ENCODE results near the gene ST7L.

DNA sequence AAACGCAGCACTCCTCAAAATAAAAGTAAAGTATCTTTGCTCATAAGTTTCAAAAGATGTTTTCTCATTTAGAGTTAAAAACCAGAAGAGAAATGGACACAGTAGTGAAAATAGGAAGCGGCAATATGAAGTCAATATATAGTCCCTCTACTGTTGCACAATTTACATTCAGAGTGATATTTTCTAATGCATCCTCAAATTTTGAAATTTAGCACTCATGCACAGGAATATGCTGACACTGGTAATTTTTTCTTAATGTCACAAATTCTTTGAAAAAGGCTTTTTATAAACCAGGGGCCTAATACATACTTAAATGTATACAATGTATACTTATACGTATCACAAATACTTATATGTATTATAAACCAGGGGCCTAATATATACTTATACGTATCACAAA, 19.5 kb downstream of the ST7L start:
- TF ChIP-seq, protein P1, sequence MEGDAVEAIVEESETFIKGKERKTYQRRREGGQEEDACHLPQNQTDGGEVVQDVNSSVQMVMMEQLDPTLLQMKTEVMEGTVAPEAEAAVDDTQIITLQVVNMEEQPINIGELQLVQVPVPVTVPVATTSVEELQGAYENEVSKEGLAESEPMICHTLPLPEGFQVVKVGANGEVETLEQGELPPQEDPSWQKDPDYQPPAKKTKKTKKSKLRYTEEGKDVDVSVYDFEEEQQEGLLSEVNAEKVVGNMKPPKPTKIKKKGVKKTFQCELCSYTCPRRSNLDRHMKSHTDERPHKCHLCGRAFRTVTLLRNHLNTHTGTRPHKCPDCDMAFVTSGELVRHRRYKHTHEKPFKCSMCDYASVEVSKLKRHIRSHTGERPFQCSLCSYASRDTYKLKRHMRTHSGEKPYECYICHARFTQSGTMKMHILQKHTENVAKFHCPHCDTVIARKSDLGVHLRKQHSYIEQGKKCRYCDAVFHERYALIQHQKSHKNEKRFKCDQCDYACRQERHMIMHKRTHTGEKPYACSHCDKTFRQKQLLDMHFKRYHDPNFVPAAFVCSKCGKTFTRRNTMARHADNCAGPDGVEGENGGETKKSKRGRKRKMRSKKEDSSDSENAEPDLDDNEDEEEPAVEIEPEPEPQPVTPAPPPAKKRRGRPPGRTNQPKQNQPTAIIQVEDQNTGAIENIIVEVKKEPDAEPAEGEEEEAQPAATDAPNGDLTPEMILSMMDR (IDR thresholded peaks at IDR 0.05) = no peak
- no peak for TF ChIP-seq POLR2A (IDR thresholded peaks at IDR 0.05)
- no peak for TF ChIP-seq POLR2AphosphoS5 (IDR thresholded peaks at IDR 0.05; ENCODE audit: insufficient read depth in 1 of 2, low read depth in 1 of 2)
